GM18526 (cell line): ENCODE measurements around the gene FAM193A.

ENCODE experiments used
- POLR2A ChIP-seq: IDR thresholded peaks from 3 replicates; pipeline ENCODE4 v1.6.1; 2011; ENCODE audit not compliant: insufficient read length; ENCODE audit errors: extremely low read depth

The FAM193A gene

DNA sequence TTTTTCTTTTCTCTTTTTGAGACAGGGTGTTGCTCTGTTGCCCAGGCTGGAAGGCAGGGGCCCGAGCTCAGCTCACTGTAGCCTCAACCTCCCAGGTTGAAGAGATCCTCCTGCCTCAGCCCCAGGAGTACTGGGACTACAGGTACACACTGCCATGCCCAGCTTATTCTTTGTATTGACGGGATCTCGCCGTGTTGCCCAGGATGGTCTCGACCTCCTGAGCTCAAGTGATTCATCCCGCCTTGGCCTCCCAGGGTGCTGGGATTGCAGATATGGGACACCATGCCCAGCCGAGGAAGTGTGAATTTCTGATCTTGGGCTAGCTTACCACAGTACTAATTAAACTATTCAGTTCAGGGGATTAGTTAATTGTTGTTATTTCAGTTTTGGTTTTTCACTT is 28.6 kb upstream of the FAM193A start:
- no peak for TF ChIP-seq POLR2A

DNA sequence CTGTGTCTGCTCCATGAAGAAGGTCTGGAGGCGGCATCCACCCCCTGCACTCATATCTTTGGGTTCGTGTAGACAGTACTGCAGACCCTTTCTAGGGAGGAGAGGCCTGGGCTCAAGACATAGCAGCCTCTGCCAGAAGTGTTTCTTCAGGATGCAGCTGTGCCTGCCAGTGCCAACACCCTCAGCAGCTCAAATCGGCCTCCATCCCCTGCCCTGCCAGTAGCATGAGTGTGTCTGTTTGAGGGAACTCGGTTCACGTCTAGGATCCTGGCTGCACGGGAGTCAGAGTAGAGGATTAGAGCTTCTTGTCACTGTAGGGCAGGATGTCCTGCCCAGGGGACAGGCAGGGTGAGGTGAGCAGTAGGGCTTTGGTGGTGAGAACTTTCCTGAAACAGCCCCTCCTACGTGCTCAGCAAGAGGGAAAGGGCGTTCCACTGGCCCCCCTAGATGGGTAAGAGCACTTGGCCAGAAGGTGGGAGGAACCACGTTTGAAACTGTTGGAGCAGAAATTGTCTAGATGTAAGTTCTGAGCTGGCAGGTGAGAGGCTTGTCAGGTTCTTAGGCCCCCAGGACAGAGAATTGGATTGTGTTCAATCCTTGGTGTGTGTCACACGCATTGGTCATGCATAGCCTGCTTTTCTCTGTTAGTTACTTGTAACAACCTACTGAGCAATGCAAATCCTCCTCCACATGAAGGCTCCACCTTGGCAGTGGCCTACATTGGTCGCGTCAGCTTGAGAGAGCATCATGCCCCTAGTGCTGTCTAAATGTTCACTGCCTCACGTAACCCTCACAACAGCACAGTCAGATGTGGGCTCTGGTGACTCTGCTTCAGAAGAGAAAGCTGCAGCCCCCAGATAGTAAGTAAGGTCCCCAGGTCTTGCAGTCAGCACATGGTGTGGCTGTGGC is 25.8 kb upstream of the FAM193A start:
- TF ChIP-seq POLR2A, result no peak

DNA sequence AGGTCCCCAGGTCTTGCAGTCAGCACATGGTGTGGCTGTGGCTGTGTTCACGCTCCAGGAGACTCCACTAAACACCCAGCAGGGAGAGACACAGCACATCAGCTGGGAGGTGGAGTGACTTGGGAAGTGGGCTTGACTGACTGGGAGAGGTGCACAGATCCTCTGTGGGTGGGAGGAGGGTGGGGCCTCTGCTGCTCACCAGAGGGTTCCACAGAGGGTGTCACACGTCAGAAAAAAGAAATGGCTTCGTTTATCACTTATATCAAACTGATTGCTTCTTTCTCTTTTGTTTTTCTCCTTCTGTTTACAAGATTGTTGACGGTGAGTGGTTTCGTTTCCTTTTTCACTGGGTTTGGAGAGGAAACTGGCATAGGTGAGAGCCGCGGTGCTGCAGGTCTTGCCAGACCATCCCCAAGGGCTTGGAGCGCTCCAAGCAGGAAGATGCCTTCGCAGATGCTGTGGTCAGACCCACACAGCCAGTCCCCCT is 24.8 kb upstream of the FAM193A start:
- no peak for TF ChIP-seq POLR2A

DNA sequence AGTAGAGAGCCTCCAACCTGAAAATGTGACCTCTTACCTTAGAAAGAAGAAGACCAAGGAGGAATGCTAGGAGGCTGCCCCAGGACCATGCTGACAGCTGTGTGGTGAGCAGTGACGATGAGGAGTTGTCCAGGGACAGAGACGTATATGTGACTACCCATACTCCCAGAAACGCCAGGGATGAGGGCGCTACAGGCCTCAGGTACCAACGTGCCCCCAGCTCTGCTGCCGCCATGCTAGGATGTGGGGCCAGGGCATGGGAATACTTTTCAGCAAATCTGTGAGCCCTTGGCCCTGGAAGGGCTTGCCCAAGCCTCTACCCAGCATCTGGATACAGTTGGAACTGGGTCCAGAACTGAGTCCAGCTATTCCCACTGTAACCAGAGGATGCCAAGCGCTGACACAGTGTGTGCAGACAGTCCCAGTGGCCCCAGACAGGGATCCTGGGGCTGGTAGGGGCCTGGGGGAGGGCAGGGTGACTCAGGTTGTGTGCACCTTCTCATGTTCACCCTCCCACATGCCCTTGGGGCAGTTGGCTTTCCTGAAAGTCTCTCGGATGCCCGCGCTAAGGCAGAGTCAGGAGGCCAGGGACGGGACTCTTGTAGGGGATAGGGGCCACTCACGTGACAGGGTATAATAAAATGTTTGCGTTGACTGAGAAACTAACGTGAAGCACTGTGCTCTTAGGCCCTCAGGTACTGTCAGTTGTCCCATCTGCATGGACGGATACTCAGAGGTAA is 23.9 kb upstream of the FAM193A start:
- no peak for TF ChIP-seq POLR2A

DNA sequence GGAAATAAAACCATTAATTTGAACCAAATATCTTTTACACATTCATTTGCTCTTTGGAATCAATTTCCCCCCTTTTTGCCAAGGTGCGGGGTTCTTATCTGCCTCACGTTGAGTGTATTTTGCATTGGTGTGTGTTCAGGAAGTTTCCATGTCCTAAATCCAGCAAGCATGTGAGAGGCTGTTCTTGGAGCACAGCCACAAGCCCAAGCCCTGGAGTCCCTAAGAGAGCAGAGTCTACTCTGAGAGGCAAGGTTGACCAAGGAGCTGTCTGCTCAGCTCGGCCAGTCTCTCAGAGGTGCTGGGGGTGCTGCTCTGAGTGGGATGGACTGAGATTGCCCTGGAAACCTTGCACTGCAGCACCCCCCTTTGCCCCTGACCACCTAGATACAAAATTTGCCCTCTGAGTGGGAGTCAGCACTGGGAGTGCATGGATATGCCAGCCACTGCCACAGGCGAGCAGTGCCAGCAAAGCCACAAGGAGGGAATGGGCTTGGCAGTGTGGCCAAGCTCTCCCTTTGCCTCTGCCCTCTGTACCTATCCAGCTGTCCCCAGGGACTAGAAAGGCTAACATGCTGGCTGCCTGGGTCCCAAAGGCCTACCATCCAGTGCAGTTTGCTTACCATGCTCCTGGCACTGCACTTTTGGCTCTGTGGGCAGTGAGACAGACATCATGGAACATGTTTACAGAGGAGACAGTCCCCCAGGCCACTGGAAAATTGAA is 20.5 kb upstream of the FAM193A start:
- TF ChIP-seq POLR2A, result no peak

DNA sequence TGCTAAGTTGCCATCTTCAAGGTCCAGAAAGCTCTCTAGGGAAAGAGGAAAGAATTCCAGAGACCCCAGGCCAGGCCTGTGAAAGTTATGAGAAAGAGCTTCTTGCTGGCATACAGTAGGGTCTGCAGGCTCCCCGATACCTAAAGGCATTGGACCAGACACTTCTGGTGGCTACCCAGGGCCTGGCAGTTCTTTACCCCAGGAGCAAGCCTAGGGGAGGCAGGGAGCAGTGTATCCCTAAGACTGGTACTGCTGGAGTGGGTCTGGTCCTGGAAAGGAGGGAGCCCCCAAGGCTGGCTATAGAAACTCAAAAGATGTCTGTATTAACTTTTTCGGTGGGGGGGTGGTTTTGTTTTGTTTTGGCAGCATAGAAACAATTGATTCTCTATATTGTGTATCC is 19.8 kb upstream of the FAM193A start:
- no peak for TF ChIP-seq POLR2A

DNA sequence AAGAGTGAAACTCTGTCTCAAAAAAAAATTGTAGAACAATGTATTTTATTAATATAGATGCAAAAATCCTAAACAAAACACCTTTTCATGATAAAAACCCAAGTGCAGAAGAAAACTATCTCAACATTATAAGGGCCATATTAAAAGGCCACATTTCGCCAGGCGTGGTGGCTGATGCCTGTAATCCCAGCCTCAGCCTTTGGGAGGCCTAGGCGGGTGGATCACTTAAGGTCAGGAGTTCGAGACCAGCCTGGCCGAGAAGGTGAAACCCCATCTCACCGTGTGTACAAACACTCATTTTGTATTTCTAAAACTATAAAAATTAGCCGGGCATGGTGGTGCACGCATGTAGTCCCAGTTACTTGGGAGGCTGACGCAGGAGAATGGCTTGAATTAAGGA is 9.9 kb upstream of the FAM193A start:
- TF ChIP-seq POLR2A, result no peak

DNA sequence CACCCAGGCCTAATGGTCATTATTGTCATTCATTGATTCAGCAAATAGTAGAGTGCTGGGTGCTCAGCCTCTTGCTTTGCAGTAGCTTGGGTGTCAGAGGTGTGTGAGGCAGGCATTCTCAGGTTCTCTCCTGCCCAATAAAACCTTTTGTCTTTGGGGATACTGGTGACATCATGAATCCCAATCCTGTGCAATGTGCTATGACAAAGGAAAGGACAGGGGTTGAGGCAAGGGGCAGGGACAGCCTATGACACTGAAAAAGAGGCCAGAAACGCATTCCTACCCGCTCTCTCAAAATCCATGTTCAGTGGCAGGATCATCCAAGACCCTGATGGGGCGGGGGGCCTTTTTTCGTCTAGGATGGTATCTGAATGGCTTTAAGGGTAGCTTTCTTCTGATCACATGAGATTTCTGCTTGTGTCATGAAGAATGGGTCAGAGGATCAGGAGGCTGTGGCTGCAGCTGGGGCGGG is 1.5 kb upstream of the FAM193A start:
- TF ChIP-seq POLR2A, result no peak

DNA sequence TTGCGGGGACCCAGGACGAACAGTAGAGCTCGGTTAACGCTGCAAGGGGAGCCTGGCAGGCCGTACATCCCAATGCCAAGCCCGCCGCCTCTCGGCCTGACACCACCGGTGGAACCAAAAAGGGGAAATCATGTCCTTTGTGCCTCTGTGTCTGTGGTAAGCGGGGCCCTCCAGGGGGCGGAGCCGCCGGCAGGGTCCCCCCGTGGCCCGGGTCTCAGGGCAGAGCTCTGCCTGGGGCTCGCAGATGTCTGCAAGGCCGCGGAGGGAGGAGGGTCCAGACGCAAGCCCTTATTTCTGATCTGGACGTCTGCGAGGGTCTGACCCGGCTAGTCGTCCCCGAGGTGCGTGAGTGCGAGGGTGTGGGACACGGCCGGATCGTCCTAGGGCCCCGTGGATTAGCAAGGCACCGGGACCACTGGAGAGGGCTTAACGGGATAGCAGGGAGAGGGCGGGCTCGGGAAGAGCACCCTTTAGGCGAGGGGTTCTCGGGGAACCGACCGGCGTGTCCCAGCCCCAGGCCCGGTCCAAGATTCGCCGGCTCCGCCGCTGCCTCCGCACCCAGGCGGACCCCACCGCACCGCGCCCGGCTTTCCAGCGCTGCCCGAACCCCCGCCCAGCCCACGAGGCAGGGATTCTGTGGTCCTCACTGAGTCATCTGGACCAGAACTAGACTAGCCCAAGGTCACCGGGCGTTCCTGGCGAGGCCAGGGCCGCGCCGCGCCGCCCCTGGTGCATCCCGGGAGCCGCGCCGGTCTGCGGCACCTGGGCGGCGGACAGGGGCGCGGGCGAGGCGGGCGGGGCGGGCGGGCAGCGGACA is 863 bp upstream of the FAM193A start:
- no peak for TF ChIP-seq POLR2A

DNA sequence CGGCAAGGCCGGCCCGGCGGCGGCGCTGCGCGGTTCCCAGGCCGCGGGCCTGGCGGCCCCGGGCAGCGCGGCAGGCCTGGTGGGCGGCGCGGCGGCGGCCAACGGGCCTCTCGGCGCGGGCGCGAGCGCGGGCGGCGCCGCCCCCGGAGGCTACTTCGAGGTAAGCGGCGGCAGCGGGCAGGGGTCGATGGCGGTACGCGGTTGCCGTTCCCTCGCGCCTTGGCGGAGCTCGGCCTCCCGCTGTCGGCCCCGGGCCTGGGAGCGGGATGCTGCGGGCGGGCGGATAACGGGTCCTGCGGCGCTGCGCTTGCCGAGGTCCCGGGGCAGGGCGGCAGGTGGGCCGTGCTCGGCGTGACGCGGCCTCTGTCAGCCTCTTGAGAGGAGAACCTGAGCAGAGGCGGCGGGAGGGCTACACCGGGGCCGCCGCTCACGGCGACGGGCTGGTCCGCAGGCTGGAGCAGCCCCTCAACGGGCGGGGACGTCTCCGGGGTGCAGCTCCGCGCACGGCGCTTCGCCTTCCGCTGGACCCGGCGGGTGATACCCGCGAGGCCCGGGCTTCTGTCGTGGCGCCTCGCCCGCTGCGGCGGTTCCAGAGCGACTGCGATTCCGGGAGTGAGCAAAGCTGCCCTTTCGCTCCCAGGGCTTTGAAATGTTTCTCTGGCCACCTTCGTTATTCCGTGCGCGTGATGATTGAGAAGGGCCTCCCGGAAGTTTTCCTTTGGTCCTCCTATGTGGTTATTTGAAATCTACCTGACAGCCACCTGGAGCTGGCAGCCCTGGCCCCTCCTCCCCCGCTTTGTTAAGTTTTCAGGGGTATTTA is 774 bp downstream of the FAM193A start:
- no peak for TF ChIP-seq POLR2A

DNA sequence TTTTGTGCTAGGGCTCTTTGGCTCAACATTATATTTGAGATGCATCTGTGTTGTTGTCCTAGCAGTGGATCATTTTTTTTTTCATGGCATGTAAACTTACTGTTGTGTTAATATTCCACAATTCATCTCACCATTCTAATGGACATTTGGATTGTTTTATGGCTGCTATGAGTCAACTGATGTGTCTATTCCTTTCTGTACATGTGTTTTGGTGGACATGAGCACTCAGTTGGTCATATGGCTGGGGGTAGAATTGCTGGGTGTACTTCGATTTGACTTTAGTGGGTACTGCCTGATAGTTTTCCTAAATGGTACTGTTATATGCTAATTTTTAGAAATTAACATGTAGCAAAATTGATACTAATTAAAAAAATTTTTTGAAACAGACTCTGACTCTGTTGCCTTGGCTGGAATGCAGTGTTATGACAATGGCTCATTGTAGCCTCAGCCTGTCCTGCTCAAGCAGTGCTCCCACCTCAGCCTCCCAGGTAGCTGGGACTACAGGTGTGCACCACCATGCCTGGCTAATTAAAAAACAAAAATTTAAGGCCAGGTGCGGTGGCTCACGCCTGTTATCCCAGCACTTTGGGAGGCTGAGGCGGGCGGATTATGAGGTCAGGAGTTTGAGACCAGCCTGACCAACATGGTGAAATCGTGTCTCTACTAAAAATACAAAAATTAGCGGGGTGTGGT is 9.0 kb downstream of the FAM193A start:
- no peak for TF ChIP-seq POLR2A

DNA sequence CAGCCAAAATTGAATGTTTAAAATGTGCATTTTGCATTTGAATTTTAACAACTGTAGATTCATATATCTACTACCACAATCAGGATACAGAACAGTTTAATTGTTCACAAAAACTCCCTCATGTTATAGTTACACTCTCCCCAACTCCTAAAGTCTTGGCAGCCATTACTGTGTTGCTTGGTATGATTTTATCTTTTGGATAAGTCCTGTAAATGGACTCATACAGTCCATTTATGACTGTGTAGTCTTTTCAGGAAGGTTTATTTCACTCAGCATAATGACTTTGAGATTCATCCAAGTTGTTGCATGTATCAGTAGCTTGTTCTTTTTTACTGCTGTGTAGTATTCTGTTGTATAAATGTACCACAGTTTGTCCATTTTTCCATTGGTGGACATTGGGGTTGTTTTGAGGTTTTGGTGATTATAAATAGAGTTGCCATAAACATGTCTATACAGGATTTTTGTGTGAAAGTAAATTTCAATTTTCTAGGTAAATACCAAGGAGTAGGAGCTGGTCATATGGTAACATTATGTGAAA is 9.9 kb downstream of the FAM193A start:
- TF ChIP-seq POLR2A, result no peak

DNA sequence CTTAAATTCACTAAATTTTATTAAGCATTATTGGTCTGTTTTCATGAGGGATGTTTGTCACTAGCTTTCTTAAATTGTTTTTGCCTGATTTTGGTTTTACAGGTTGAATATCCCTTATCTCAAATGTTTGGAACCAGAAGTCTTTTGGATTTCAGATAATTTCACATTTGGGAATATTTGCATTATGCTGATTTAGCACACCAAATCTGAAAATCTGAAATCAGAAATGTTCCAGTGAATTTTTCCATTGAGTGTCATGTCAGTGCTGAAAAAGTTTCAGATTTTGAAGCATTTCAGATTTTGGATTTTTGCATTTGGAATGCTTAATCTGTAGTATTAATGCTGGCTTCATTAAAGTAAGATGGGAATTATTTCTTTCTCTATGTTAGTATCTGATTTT is 14.7 kb downstream of the FAM193A start:
- TF ChIP-seq POLR2A, result no peak
